GM21423 (cell line): Measurements from ENCODE around the gene TM9SF2.
"Not testable (repeated sequence)": the region's sequence is repeated elsewhere in the genome, so short reads cannot be mapped to it uniquely, and the experiment has no call there.

Source experiments
- ATAC-seq: cut with Tn5 transposase; IDR thresholded peaks from one replicate; pipeline ENCODE4 v1.9.1; 2021; ENCODE audit warnings: mild to moderate bottlenecking, moderate library complexity; ENCODE audit not compliant: unreplicated experiment

Gene TM9SF2, protein sequence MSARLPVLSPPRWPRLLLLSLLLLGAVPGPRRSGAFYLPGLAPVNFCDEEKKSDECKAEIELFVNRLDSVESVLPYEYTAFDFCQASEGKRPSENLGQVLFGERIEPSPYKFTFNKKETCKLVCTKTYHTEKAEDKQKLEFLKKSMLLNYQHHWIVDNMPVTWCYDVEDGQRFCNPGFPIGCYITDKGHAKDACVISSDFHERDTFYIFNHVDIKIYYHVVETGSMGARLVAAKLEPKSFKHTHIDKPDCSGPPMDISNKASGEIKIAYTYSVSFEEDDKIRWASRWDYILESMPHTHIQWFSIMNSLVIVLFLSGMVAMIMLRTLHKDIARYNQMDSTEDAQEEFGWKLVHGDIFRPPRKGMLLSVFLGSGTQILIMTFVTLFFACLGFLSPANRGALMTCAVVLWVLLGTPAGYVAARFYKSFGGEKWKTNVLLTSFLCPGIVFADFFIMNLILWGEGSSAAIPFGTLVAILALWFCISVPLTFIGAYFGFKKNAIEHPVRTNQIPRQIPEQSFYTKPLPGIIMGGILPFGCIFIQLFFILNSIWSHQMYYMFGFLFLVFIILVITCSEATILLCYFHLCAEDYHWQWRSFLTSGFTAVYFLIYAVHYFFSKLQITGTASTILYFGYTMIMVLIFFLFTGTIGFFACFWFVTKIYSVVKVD

DNA sequence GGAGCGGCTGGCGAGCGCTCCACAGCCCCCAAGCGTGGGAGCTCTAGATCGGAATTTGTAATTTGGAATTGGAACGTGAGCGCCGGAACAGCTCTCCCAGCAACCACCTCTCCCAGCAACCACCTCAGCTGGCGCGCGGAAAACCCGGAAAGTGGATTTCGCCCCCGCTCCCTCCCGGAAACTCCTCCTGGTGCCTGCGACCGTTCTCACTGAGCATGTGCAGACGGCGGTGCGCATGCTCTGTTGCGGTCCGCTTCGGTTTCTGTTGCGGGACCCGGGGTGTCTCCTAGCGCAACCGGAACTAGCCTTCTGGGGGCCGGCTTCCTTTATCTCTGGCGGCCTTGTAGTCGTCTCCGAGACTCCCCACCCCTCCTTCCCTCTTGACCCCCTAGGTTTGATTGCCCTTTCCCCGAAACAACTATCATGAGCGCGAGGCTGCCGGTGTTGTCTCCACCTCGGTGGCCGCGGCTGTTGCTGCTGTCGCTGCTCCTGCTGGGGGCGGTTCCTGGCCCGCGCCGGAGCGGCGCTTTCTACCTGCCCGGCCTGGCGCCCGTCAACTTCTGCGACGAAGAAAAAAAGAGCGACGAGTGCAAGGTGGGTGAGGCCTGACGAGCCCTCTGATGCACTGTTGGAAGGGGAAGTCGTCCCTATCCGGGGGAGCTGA, at the start of gene TM9SF2:
Gene TM9SF2 (plus strand): TSS at position 289 of the 664 bp plus-strand sequence. CDS start 135 bp downstream, at position 424.
- peak; percentile 50 for ATAC-seq

DNA sequence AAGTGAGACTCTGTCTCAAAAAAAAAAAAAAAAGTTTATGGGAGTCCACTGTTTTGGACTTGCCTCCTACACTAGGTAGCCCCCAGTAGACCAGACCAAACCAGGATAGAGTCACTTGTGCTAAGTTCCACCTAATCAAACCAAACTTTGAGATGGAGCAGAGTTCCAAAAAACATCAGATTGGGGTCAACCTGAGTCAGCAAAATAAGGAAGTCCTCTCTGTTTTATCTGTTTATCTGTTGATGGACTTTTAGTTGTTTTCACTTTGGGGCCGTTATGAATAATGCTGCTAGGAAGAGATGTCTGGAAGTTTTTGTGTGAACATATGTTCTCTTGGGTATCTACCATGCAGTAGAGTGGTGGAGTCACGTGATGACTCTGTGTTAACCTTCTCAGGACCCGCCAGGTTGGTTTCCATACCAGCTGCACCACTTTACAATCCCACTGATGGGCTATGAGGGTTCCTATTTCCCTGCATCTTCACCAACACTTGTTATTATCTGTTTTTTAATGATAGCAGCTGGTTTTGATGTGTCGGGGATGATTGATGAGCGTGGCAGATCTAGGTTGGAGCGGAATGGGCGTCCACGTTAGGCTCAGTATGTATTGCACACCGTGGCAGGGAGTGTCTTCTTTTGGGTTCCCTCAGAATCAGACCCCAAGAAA, 46.6 kb upstream of the TM9SF2 start:
- ATAC-seq, result no peak

DNA sequence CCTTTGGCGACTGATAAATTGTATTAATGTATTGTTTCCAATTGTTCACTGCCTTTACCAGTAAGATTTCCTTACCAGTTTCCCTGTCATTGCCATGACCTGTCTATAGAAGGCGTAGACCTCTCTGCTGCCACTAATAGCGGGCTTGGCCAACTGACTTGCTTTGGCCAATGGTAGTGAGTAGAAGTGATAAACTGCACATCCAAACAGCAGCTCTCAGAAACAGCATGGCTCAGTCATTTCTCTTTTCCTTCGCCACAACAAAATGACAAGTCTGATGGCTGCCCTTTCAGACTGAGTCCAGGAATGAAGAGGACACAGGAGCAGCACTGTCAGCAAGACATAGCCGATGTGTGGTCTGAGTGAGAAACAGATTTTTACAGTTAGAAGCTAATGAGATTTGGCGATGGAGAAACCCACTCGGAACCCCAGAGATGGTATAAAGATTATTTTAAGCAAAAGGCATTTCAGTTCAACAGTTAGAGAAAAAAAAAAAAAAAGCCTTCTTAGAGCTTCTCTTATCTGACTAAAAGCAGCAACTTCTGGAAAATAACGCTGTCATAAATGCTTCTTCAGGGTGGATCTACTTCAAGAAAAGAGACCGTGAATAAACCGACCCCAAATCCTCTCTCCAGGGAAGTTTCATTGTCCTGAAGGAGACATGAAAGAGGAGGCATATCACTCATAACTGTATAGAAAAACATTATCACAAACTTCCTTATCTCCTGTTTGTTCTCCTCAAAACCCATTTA, 42.0 kb upstream of the TM9SF2 start:
- ATAC-seq, result no peak

- not testable (repeated sequence) for ATAC-seq
These were observed 40.5 kb upstream of the TM9SF2 start for GRCh38 chr13:99460802-99461201.

GRCh38 chr13:99463646-99464397, 37.5 kb upstream of the TM9SF2 start:
- ATAC-seq, result no peak

DNA sequence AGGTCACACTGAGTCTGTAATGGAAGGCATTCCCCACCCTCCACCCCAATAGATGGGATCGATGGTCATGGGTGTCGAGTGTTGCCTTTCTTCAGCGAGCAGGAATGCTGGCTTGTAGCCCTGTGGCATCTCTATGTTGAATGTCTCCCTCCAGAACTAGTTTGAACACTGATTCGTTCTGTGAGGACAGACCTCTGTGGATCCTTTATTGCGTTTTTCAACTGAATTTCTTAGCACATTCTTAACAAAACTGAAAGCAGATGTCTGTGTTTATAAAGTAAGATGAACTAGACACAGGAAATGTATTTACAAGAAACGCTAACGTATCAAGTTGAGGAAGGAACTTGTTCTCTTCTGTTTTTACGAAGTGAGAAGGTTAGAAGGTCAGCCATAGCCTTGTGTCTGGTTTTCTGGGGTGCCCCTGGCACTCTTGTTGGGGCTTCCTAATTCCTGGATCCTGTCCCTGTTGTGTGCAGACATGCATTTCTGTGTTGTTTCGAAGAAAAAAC, 36.8 kb upstream of the TM9SF2 start:
- no peak for ATAC-seq

GRCh38 chr13:99465454-99465853, 35.8 kb upstream of the TM9SF2 start:
- ATAC-seq, result no peak

- no peak for ATAC-seq
These were observed 33.5 kb upstream of the TM9SF2 start for GRCh38 chr13:99467764-99468163.

- no peak for ATAC-seq
These were observed 32.2 kb upstream of the TM9SF2 start for GRCh38 chr13:99469041-99469440.

- no peak for ATAC-seq
These were observed 31.2 kb upstream of the TM9SF2 start for GRCh38 chr13:99470027-99470426.

DNA sequence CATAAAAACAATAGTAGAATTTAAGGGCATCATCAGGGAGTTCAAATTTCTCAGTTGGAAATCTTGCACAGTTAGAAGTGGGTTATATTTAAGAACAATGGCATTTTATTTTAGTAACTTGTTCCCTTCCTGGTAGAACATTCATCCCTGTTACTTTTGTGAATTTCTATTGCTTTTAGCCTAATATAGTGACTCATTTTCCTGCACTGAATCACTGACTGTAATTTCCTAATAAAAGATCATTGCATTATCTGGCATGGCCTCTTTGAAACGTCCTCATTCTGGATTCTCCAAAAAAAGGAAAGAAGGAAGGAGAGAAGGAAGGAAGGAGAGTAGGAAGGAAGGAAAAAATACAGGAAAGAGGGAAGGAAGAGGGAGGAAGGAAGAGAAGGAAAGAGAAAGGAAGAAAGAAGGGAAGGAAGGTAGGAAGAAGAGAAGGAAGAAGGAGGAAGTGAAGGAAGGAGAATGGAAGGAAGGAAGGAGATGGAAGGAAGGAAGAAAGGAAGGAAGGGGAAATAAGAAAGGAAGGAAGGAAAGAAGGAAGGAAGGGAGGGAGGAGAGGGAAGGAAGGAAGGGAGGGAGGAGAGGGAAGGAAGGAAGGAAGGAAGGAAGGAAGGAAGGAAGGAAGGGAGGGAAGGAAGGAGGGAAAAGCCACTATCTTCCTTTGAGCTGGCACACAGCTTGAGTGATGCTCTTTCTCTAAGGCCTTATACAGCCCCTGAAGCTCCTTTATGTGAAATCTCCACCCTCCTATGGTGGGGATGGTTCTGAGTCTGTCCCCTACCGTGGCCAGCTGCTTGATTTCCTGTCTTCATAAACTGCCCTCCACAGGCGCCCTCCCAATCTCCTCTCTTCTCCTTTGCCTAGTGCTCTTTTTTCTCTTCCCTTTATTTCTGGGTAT, 29.8 kb upstream of the TM9SF2 start:
- ATAC-seq, result no peak

DNA sequence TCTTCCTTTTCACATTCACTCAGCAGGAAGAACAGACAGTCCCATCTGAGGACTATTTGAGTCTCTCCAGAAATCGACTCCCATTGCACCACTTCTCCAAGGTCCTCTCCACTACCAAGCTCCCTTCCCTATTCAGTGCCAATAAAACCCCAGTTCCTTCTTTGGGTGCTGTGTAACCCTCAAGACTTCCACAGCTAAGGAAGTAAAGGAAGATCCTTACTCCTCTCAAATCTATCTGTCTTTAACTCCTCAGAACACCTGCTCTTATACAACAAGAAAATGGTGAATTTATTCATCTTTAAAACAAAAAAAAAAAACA, 29.2 kb upstream of the TM9SF2 start:
- no peak for ATAC-seq

- no peak for ATAC-seq
These were observed 27.8 kb upstream of the TM9SF2 start for GRCh38 chr13:99473515-99473914.

- no peak for ATAC-seq
These were observed 24.6 kb upstream of the TM9SF2 start for GRCh38 chr13:99476648-99477047.

DNA sequence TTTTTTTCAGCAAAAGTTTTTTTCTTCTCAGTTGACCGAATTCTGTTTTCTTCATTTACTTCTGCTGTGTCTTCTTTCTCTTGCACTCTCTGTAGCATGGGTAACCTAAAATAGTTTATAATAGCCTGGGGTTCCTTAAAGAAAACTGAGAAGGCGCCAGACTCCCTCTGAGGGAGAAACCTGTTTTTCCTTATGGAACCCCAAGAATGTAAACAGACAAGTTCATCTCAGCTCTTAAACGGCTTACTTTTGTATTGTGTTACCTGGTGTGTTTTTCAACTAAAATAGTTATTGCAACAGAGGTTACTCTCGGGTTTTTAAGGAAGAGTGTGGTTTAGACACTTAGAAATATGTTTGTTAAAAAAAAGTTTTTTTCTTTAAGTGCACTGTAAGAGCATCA, 23.8 kb upstream of the TM9SF2 start:
- no peak for ATAC-seq

- ATAC-seq, result no peak
These were observed 19.9 kb upstream of the TM9SF2 start for GRCh38 chr13:99481366-99481765.

DNA sequence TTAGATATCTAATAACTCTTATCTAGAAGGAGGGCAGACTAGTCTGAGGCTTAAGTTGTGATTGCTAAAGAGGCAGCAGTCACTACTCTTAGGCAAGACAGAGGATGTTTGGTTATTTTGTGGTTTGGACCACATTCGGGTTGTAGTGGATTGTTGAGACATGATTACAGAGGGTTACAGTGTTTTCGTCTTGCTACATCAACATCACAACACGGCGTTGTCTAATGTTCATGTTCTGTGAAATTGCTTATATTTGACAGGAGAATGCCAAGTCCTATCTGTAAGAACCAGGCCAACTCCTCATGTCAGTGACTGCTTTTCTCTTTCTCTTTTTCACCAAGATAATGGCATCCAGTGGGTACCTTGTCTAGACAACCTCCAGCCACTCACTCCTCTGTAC, 16.8 kb upstream of the TM9SF2 start:
- no peak for ATAC-seq

DNA sequence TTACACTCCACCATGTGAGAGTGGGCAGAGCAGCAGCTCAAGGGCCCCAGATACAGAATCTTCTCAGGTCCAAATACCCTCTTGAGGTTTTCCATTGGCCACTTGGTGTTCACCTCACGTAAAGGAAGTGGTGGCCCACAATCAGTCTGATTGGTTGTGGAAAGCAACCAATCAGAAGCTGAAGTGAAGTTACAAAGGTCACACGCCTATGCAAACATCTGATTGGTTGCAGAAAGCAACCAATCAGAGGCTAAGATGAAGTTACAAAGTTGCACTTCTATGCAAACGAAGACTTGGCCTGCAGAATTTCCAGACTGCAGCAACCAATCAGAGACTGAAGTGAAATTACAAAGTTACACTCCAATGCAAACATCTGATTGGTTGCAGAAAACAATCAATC, 14.3 kb upstream of the TM9SF2 start:
- no peak for ATAC-seq

- no peak for ATAC-seq
These were observed 12.2 kb upstream of the TM9SF2 start for GRCh38 chr13:99489028-99489427.
